Mesenchymal stem cell (in vitro differentiated cells and primary cell): ENCODE measurements around the gene ZNF512.
"Not testable (repeated sequence)": the region's sequence is repeated elsewhere in the genome, so short reads cannot be mapped to it uniquely, and the experiment has no call there.

Source experiments
- DNase-seq: peaks from one replicate; pipeline ENCODE4 v3.0.0-alpha.2; 2013
- H2AFZ ChIP-seq: one replicate; pipeline ENCODE4 v1.6.1; 2013; ENCODE audit warnings: low read depth, mild to moderate bottlenecking, control low read depth, inconsistent platforms, low read length, moderate library complexity
- H2AK5ac ChIP-seq: 2 replicates; pipeline ENCODE4 v1.6.1; 2013; ENCODE audit warnings: low read length, moderate library complexity, mild to moderate bottlenecking, inconsistent platforms; ENCODE audit not compliant: severe bottlenecking
- H2BK120ac ChIP-seq: one replicate; pipeline ENCODE4 v1.6.1; 2013; ENCODE audit warnings: low read depth, mild to moderate bottlenecking, inconsistent platforms, low read length, moderate library complexity
- H2BK12ac ChIP-seq, 2 experiments: one replicate each; pipeline ENCODE4 v1.6.1; 2013; ENCODE audit warnings: inconsistent platforms in 2 of 2, low read length in 2 of 2, mild to moderate bottlenecking in 2 of 2, moderate library complexity in 2 of 2, control low read depth in 1 of 2
- H2BK15ac ChIP-seq: one replicate; pipeline ENCODE4 v1.6.1; 2013; ENCODE audit warnings: mild to moderate bottlenecking, low read depth, inconsistent platforms; ENCODE audit not compliant: poor library complexity, severe bottlenecking
- H2BK5ac ChIP-seq: 2 replicates; pipeline ENCODE4 v1.6.1; 2013; ENCODE audit warnings: low read depth, mild to moderate bottlenecking, low read length, control low read depth, inconsistent platforms; ENCODE audit not compliant: poor library complexity, severe bottlenecking
- H3K14ac ChIP-seq, 2 experiments: one replicate each; pipeline ENCODE4 v1.6.1; 2013; ENCODE audit warnings: inconsistent platforms in 2 of 2, low read length in 2 of 2, control low read depth in 1 of 2, mild to moderate bottlenecking in 1 of 2, moderate library complexity in 1 of 2
- H3K18ac ChIP-seq, 2 experiments: one replicate each; pipeline ENCODE4 v1.6.1; 2013; ENCODE audit warnings: inconsistent platforms in 2 of 2, low read length in 2 of 2, control low read depth in 1 of 2, low read depth in 1 of 2, mild to moderate bottlenecking in 1 of 2
- H3K23ac ChIP-seq, 2 experiments: one replicate each; pipeline ENCODE4 v1.6.1; 2013; ENCODE audit warnings: inconsistent platforms in 2 of 2, low read length in 2 of 2, mild to moderate bottlenecking in 2 of 2, moderate library complexity in 2 of 2, control low read depth in 1 of 2
- H3K27ac ChIP-seq: 2 replicates; pipeline ENCODE4 v1.5.1; 2013; ENCODE audit warnings: mild to moderate bottlenecking, moderate library complexity, low read length, control low read depth, inconsistent platforms; ENCODE audit not compliant: poor library complexity, severe bottlenecking
- H3K27me3 ChIP-seq, 2 experiments: 2 replicates each; pipeline versions ENCODE4 v1.6.1 to v1.7.0; 2013; ENCODE audit warnings: low read length in 2 of 2, mild to moderate bottlenecking in 2 of 2, moderate library complexity in 2 of 2, control low read depth in 1 of 2, inconsistent platforms in 1 of 2; ENCODE audit not compliant: control insufficient read depth in 1 of 2, insufficient read depth in 1 of 2
- H3K36me3 ChIP-seq, 2 experiments: 2 replicates each; pipeline versions ENCODE4 v1.6.1 to v1.7.0; 2013; ENCODE audit warnings: low read length in 2 of 2, control low read depth in 1 of 2, inconsistent platforms in 1 of 2, low read depth in 1 of 2, mild to moderate bottlenecking in 1 of 2; ENCODE audit not compliant: insufficient read depth in 2 of 2, control insufficient read depth in 1 of 2
- H3K4ac ChIP-seq, 2 experiments: one replicate each; pipeline ENCODE4 v1.6.1; 2013; ENCODE audit warnings: inconsistent platforms in 2 of 2, low read length in 2 of 2, mild to moderate bottlenecking in 2 of 2, moderate library complexity in 2 of 2, control low read depth in 1 of 2, low read depth in 1 of 2
- H3K4me1 ChIP-seq: 2 replicates; pipeline ENCODE4 v1.6.1; 2013; ENCODE audit warnings: low read depth, low read length, control low read depth; ENCODE audit not compliant: control insufficient read depth, insufficient read depth
- H3K4me2 ChIP-seq: 2 replicates; pipeline ENCODE4 v1.6.1; 2013; ENCODE audit warnings: low read length, mild to moderate bottlenecking, inconsistent platforms; ENCODE audit not compliant: poor library complexity, severe bottlenecking
- H3K4me3 ChIP-seq, 2 experiments: 2 replicates each; pipeline versions ENCODE4 v1.5.1 to v1.7.0; 2013; ENCODE audit warnings: low read length in 2 of 2, mild to moderate bottlenecking in 2 of 2, control low read depth in 1 of 2, low read depth in 1 of 2; ENCODE audit not compliant: insufficient read depth in 1 of 2
- H3K79me1 ChIP-seq: replicated peaks from 2 replicates; pipeline ENCODE4 v1.6.1; 2013; ENCODE audit warnings: mild to moderate bottlenecking, control low read depth, low read length, inconsistent platforms; ENCODE audit not compliant: poor library complexity, severe bottlenecking
- H3K9ac ChIP-seq: 2 replicates; pipeline ENCODE4 v1.7.0; 2013; ENCODE audit warnings: mild to moderate bottlenecking, low read length, moderate library complexity
- H3K9me3 ChIP-seq: 2 replicates; pipeline ENCODE4 v1.7.0; 2013; ENCODE audit warnings: mild to moderate bottlenecking, low read length; ENCODE audit not compliant: control insufficient read depth
- H4K8ac ChIP-seq: one replicate; pipeline ENCODE4 v1.6.1; 2013; ENCODE audit warnings: inconsistent platforms, mild to moderate bottlenecking, low read length, moderate library complexity
- H4K91ac ChIP-seq: one replicate; pipeline ENCODE4 v1.6.1; 2013; ENCODE audit warnings: mild to moderate bottlenecking, low read length, inconsistent platforms
- WGBS: methylation state at CpG from one replicate; pipeline ENCODE4 v1.1.7; 2013; ENCODE audit warnings: mixed read lengths; 5-methylcytosine and 5-hydroxymethylcytosine counted together

Gene ZNF512

GRCh38 chr2:27552941-27553340 lies 29.9 kb upstream of the ZNF512 start:
- Histone ChIP-seq H3K4me1 (no peaks in the 10 kb centered on the region), H2AFZ (no peak overlapping the region), H3K14ac (no peak overlapping the region), H3K23ac (no peak overlapping the region), H3K4me3 (no peak overlapping the region), H3K9me3 (no peaks in the 10 kb centered on the region), H3K4me2 (no peak overlapping the region), H3K79me1 (no peaks in the 10 kb centered on the region), H2BK12ac (no peak overlapping the region), H2BK5ac (no peak overlapping the region), H3K27me3 (peaks cover 0 to 10% of the 10 kb centered on the region in 2 experiments), H2AK5ac (no peak overlapping the region), H4K91ac (no peak overlapping the region), H4K8ac (no peak overlapping the region), H3K9ac (no peak overlapping the region), H3K4ac (no peak overlapping the region), H3K27ac (no peak overlapping the region), H2BK15ac (no peak overlapping the region), H3K18ac (no peak overlapping the region), H2BK120ac (no peak overlapping the region), H3K36me3 (no peaks in the 10 kb centered on the region)
- no peak for DNase-seq
- 70% methylated on average over 1 of the region's 2 CpGs for WGBS

- H2BK5ac ChIP-seq, H3K4me2 ChIP-seq, H2BK15ac ChIP-seq, H3K9ac ChIP-seq, H3K36me3 ChIP-seq, H3K79me1 ChIP-seq, H3K4me1 ChIP-seq, H3K23ac ChIP-seq, H2AK5ac ChIP-seq, H4K91ac ChIP-seq, H3K18ac ChIP-seq, H3K27ac ChIP-seq, H3K4me3 ChIP-seq, H3K9me3 ChIP-seq, H2BK12ac ChIP-seq, H2BK120ac ChIP-seq, H2AFZ ChIP-seq, H4K8ac ChIP-seq, H3K14ac ChIP-seq, H3K4ac ChIP-seq, H3K27me3 ChIP-seq: not testable (repeated sequence)
- 65% methylated on average over 3 of the region's 3 CpGs for WGBS
- DNase-seq: peak; percentile 2
Measured at GRCh38 chr2:27554451-27554850, 28.4 kb upstream of the ZNF512 start.

GRCh38 chr2:27559228-27559627 lies 23.6 kb upstream of the ZNF512 start:
- H3K4me3 ChIP-seq: no peak overlapping the region
- H2AFZ ChIP-seq: no peak overlapping the region
- H3K27me3 ChIP-seq: no peaks in the 10 kb centered on the region
- no peak overlapping the region for H3K14ac ChIP-seq
- no peaks in the 10 kb centered on the region for H3K79me1 ChIP-seq
- H3K4ac ChIP-seq: no peak overlapping the region
- no peak overlapping the region for H4K8ac ChIP-seq
- H2BK120ac ChIP-seq: no peak overlapping the region
- no peak for DNase-seq
- no peak overlapping the region for H2BK15ac ChIP-seq
- no peak overlapping the region for H3K18ac ChIP-seq
- no peak overlapping the region for H3K23ac ChIP-seq
- H3K27ac ChIP-seq: no peak overlapping the region
- H3K9ac ChIP-seq: no peak overlapping the region
- H3K4me1 ChIP-seq: no peaks in the 10 kb centered on the region
- no peaks in the 10 kb centered on the region for H3K36me3 ChIP-seq
- H4K91ac ChIP-seq: no peak overlapping the region
- H2BK12ac ChIP-seq: no peak overlapping the region
- H3K9me3 ChIP-seq: no peaks in the 10 kb centered on the region
- H2AK5ac ChIP-seq: no peak overlapping the region
- H3K4me2 ChIP-seq: no peak overlapping the region
- no peak overlapping the region for H2BK5ac ChIP-seq
- WGBS: 88% methylated on average over 2 of the region's 2 CpGs

GRCh38 chr2:27561060-27561459 lies 21.8 kb upstream of the ZNF512 start:
- Histone ChIP-seq H4K8ac (no peak overlapping the region), H3K4ac (no peak overlapping the region), H3K27me3 (no peaks in the 10 kb centered on the region), H3K4me1 (no peaks in the 10 kb centered on the region), H2AFZ (no peak overlapping the region), H3K9ac (no peak overlapping the region), H2BK5ac (no peak overlapping the region), H2AK5ac (no peak overlapping the region), H3K14ac (no peak overlapping the region), H2BK12ac (no peak overlapping the region), H4K91ac (no peak overlapping the region), H3K23ac (no peak overlapping the region), H3K79me1 (no peaks in the 10 kb centered on the region), H3K27ac (no peak overlapping the region), H2BK15ac (no peak overlapping the region), H3K9me3 (no peaks in the 10 kb centered on the region), H3K4me2 (no peak overlapping the region), H2BK120ac (no peak overlapping the region), H3K36me3 (no peaks in the 10 kb centered on the region), H3K4me3 (no peak overlapping the region), H3K18ac (no peak overlapping the region)
- no peak for DNase-seq
- WGBS: 91% methylated on average over 2 of the region's 2 CpGs
